DMS79 treated with DMSO at 0.1 percent for 48 hours (cell line): ENCODE measurements around the gene RARB.

Experiments used
- DNase-seq: peaks from one replicate; lab custom pipeline; 2025; lab: John Stamatoyannopoulos, UW

RARB gene

GRCh38 chr3:25554376-25554775 is 126.3 kb downstream of the RARB start:
- no peak for DNase-seq

GRCh38 chr3:25555695-25556437 is 127.8 kb downstream of the RARB start:
- DNase-seq, result no peak

GRCh38 chr3:25556447-25556846 is 128.4 kb downstream of the RARB start:
- DNase-seq, result no peak

GRCh38 chr3:25557694-25558093 is 129.6 kb downstream of the RARB start:
- no peak for DNase-seq

- no peak for DNase-seq
These were observed 130.1 kb downstream of the RARB start for GRCh38 chr3:25558121-25558520.

- DNase-seq, result no peak
These were observed 130.7 kb downstream of the RARB start for GRCh38 chr3:25558796-25559195.

DNA sequence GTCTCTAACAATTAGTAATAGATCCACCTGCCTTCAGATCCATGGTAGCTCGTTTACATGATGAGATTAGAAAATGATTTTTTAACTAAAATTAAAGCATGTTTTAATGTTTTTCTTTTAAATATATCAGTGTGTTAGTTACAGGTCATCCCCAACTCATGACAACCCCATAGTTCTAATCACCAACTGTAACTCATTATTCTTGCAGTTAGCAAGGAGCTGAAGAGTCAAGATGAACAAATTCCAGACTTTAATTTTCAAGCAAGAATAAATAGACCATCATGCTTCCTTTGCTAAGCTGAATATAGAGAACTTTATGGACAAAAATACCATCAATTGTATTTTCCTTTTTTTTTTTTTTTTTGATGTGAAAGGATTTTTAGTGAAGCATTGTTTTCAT is 135.5 kb downstream of the RARB start:
- DNase-seq, result no peak

GRCh38 chr3:25564075-25564474 is 136.0 kb downstream of the RARB start:
- no peak for DNase-seq

GRCh38 chr3:25565807-25566206 is 137.7 kb downstream of the RARB start:
- no peak for DNase-seq

DNA sequence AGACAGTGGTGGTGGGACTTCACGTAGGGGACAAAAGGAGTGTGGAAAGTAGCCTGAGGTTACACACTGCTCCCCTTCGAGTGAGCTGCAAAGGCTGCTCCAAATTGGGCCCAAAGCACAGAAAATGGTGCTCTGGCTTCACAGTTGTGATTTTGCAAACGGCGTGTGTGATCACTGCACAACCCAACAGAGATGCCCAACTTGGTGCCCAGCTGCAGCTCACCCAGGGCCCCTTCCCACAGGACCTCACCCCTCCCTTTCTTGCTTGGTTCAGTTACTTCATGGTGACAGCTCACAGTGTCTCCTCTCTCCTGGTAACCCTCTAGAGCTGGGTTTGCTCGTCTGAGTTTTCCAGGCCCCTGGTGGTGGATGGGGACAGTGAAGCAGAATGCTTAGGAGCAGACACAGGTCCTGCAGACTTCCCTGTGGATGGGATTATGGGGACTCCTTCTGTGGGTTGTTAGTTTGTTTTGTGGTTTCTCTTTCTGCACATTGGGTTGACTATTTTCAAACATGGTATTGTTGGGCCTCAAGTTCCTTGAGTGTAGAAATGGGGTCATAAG is 138.4 kb downstream of the RARB start:
- no peak for DNase-seq

GRCh38 chr3:25567388-25567787 is 139.3 kb downstream of the RARB start:
- no peak for DNase-seq

DNA sequence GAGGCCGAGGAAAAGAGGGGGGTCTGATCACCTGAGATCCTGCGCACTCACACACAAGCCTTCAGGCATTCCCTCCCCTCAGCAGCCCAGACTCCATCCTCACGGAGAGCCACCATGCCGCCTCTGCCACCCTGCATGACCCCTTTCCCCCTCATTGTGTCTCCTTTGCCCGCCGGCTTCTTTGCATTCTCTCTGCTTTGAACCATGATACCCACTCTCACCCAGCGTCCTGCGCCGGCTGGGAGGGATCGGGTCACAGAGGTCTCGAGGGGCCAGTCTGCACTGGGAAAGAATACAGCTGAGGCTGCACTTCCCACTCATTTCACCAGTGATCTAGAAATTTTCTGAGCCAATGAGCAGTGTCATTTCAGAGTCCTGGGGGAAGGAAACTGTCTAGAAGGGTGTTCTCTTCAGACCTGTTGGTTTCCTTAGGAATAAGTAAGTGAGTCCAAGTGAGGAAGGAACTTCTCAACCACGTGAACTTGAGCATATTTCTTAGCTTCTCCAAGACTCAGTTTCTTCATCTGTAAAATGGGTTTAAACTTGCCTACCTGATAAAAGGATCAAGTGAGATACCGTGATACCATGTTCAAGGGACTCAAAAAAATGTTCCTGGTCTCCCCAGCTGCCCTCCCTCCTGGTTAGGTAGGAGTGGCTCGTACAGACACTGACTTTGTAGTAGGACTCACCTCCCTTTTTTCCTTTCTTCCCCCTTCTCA is 139.9 kb downstream of the RARB start:
- DNase-seq, result no peak

DNA sequence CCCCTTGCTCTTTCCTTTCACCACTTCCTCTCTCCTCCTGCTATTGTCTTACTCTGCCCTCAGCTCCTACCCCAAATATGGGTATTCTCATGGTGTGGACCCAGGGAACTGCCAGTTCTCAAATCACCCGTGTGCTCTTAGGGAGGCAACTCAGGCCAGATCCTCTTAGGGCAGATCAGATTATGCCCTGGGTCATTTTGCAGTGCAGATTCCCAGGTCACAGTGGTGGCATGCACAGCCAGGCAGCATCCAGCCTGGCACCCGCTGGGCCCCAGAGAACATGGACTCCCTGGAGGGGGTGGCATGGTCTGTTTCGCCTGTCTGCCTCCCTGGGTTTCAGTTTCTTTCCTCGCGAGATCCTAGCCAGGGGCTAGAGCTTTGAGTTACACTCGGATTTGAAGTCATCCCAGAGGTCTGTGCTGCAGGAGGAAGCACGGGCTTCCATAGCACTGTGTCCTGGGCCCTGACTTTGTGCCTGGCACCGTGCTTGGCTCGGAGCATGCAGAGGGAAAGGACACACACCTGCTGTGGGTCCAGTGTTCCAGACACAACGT is 140.5 kb downstream of the RARB start:
- DNase-seq, result no peak

- DNase-seq, result no peak
These were observed 143.2 kb downstream of the RARB start for GRCh38 chr3:25571285-25571684.

GRCh38 chr3:25572336-25572735 is 144.3 kb downstream of the RARB start:
- DNase-seq, result no peak

DNA sequence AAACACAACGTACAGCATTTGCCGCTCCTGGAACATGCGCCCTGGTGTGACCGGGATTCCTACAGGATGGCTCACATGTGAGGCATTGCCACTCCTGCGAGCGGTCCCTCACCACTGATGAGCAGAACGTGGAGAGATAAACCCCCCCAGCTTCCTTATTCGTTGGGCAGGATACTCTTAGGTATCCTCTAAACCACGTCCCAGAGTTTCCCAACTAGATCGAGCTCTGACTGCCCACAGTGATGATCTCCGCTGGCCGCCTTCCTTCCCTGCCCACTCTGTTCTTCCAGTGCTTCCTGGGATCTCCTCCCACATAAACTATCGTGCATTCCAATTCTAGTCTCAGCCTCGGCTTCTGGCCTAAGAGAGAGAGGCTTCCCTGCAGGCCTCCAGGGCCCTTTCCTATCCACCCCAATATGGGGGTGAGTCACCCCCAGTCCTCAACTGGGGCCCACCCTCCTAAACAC is 144.9 kb downstream of the RARB start:
- no peak for DNase-seq

GRCh38 chr3:25573386-25574171 is 145.5 kb downstream of the RARB start:
- DNase-seq, result no peak

GRCh38 chr3:25574172-25574765 is 146.2 kb downstream of the RARB start:
- DNase-seq, result no peak

DNA sequence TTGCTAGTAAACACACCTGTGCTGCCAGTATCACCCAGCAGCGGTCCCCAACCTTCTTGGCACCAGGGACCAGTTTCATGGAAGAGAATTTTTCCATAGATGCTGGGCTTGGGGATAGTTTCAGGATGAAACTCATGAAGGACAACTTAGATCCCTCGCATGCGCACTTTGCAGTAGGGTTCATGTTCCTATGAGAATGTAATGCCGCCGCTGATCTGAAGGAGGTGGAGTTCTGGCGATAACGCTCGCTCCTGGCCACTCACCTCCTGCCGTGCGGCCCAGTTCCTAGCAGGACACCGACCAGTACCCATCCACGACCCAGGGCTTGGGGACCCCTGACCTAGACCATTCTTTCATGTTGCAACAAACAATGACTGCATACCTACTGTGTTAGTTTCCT is 146.9 kb downstream of the RARB start:
- no peak for DNase-seq

DNA sequence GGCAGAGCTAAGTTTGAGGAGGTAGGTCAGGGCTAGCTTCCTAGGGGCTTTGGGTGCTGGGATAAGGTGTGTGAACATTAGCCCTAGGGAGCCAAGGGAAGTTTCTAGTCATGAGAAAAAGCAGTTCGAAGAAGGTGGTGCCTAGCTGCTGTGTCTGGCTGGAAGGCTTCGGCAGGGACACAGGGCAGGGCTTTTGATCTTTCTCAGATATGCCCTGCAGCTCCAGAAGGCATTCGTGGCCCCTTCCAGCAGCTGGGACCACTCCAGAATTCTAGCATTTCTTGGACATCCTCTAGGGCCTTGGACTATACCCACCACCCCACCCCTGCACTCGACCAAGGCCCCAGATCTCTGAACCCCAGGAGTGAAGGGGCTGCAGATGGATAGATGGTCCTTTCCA is 148.1 kb downstream of the RARB start:
- no peak for DNase-seq

- DNase-seq, result no peak
These were observed 148.9 kb downstream of the RARB start for GRCh38 chr3:25576831-25577454.
